Astrocyte of the cerebellum (primary cell): ENCODE measurements around the gene KCND2.
A peak's percentile ranks its signal among the peaks of the same experiment; 100 is the strongest.

ENCODE experiments used
- DNase-seq: peaks from one replicate; pipeline ENCODE4 v3.0.0-alpha.2; 2011; ENCODE audit warnings: low read depth
- H3K4me3 ChIP-seq: 2 replicates; pipeline ENCODE4 v1.5.1; 2011; ENCODE audit warnings: mild to moderate bottlenecking, low read depth, low read length, moderate library complexity
- CTCF ChIP-seq: IDR thresholded peaks from 2 replicates; pipeline ENCODE4 v1.5.1; 2012; ENCODE audit warnings: low read length, low read depth, moderate library complexity, mild to moderate bottlenecking; ENCODE audit errors: missing control alignments
- in situ Hi-C: cut with HindIII; loops from 2 replicates; pipeline ENCODE4 v1.10.0; 2017; ENCODE audit warnings: low sequenced_read_pairs

The KCND2 gene

GRCh38 chr7:120733835-120734234 lies 460.9 kb downstream of the KCND2 start:
- in situ Hi-C loops = no loop called here
- no peak for DNase-seq
- no peak for TF ChIP-seq CTCF
- H3K4me3 ChIP-seq = no peak overlapping the region

- no peak for TF ChIP-seq CTCF
- H3K4me3 ChIP-seq = no peak overlapping the region
- in situ Hi-C loops = no loop called here
- DNase-seq = peak; percentile 22
Observed at GRCh38 chr7:120735791-120736190, 462.8 kb downstream of the KCND2 start.

- no peak for DNase-seq
- in situ Hi-C loops = no loop called here
- no peak for TF ChIP-seq CTCF
- H3K4me3 ChIP-seq = no peak overlapping the region
Observed at GRCh38 chr7:120738816-120739215, 465.8 kb downstream of the KCND2 start.

GRCh38 chr7:120740348-120740747 lies 467.4 kb downstream of the KCND2 start:
- in situ Hi-C loops = no loop called here
- TF ChIP-seq CTCF = no peak
- DNase-seq = peak; percentile 27
- H3K4me3 ChIP-seq = no peak overlapping the region

GRCh38 chr7:120741371-120742042 lies 468.5 kb downstream of the KCND2 start:
- in situ Hi-C loops = no loop called here
- no peak for TF ChIP-seq CTCF

GRCh38 chr7:120742372-120742771 lies 469.4 kb downstream of the KCND2 start:
- no peak for TF ChIP-seq CTCF
- no peak overlapping the region for H3K4me3 ChIP-seq
- DNase-seq = no peak
- in situ Hi-C loops = no loop called here

More at GRCh38 chr7:120741371-120742042, 468.5 kb downstream of the KCND2 start:
- no peak overlapping the region for H3K4me3 ChIP-seq
- DNase-seq = no peak
